Measurements from ENCODE around the gene LHX4.

LHX4 gene

DNA sequence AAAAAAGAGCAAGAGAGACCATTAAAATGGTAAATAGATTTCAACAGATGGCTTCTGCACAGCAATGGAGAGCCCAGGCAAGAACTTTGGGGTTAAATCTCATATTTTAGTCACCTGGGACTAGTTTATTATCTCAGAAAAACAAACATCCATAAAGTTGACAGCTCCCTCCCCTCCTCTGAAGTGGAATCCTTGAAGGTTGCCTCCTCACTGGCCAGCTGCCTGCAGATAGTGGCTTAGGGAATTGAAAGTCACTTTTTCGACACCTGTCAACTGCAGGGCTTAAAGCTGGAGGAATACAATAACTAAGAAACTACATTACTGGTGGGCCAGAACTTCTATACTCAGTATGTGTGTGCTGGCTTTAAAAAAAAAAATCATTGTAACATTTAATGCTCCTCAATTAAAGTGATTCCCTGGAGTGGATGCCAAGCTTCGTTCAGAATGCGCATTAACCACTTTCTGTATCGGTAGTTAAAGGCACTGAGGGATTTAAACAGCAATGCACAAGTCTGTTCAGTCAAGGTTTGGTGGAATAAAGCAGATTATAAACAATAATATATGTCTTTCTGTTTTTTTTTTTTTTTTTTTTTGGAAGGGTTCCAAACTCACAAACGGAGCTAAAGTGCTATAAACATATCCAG lies 52.5 kb downstream of the LHX4 start:
- H3K14ac ChIP-seq (ENCODE audit: low read length in 2 of 2): no peak overlapping the region
- no peak overlapping the region for H3K4ac ChIP-seq (ENCODE audit: low read depth in 1 of 2, low read length in 2 of 2)
- H2BK5ac ChIP-seq (ENCODE audit: low read depth, low read length, poor library complexity, severe bottlenecking): no peak overlapping the region
- H3K36me3 ChIP-seq (ENCODE audit: control insufficient read depth in 1 of 2, insufficient read depth in 2 of 2, low read depth in 1 of 2, low read length in 2 of 2): peaks cover 12 to 69% of the 10 kb centered on the region in 2 experiments
- no peak overlapping the region for H2BK120ac ChIP-seq (ENCODE audit: low read depth, low read length)
- H2AFZ ChIP-seq (ENCODE audit: low read depth, low read length): no peak overlapping the region
- 94% methylated on average over 3 of the region's 5 CpGs for WGBS
- H3K79me1 ChIP-seq (replicated peaks; ENCODE audit: low read length, poor library complexity, severe bottlenecking): no peaks in the 10 kb centered on the region
- no peak overlapping the region for H2AK5ac ChIP-seq (ENCODE audit: low read length, severe bottlenecking)
- no peak overlapping the region for H3K9ac ChIP-seq (ENCODE audit: low read length)
- no peak overlapping the region for H2BK12ac ChIP-seq (ENCODE audit: low read length in 2 of 2)
- H3K4me1 ChIP-seq (ENCODE audit: control insufficient read depth, insufficient read depth, low read depth, low read length): no peaks in the 10 kb centered on the region
- no peak overlapping the region for H3K18ac ChIP-seq (ENCODE audit: low read depth in 1 of 2, low read length in 2 of 2)
- no peaks in the 10 kb centered on the region for H3K27me3 ChIP-seq (ENCODE audit: control insufficient read depth in 1 of 2, insufficient read depth in 1 of 2, low read length in 2 of 2)
- H3K27ac ChIP-seq (ENCODE audit: low read length, poor library complexity, severe bottlenecking): no peak overlapping the region
- no peak overlapping the region for H2BK15ac ChIP-seq (ENCODE audit: low read depth, poor library complexity, severe bottlenecking)
- H3K23ac ChIP-seq (ENCODE audit: low read length in 2 of 2): no peak overlapping the region
- no peak overlapping the region for H4K8ac ChIP-seq (ENCODE audit: low read length)
- no peak overlapping the region for H3K4me2 ChIP-seq (ENCODE audit: low read length, poor library complexity, severe bottlenecking)
- H3K4me3 ChIP-seq (ENCODE audit: insufficient read depth in 1 of 2, low read depth in 1 of 2, low read length in 2 of 2): no peak overlapping the region
- no peaks in the 10 kb centered on the region for H3K9me3 ChIP-seq (ENCODE audit: control insufficient read depth, low read length)
- DNase-seq: no peak
- H4K91ac ChIP-seq (ENCODE audit: low read length): no peak overlapping the region

DNA sequence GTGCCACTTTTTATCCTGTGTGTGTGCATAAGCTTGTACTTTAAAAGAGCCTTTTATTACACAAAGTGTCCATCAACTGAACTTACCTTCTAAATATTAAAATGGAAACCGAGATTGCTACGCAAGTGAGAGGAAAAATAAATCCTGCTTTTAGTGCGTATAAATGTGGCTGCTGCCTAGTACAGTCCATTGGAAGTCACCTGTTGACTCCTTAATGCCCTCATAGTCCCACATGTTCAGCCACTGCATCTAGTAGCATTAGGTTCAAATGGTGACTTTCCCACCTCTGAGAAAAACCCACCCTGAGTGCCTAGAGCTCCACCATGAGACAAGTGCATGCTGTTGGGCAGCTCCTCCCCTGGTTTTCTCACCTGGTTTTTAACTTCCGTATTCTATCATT lies 53.0 kb downstream of the LHX4 start:
- Histone ChIP-seq H2BK5ac (ENCODE audit: low read depth, low read length, poor library complexity, severe bottlenecking) (no peak overlapping the region), H3K4me3 (ENCODE audit: insufficient read depth in 1 of 2, low read depth in 1 of 2, low read length in 2 of 2) (no peak overlapping the region), H3K4ac (ENCODE audit: low read depth in 1 of 2, low read length in 2 of 2) (no peak overlapping the region), H3K23ac (ENCODE audit: low read length in 2 of 2) (no peak overlapping the region), H3K27me3 (ENCODE audit: control insufficient read depth in 1 of 2, insufficient read depth in 1 of 2, low read length in 2 of 2) (no peaks in the 10 kb centered on the region), H3K4me1 (ENCODE audit: control insufficient read depth, insufficient read depth, low read depth, low read length) (no peaks in the 10 kb centered on the region), H3K36me3 (ENCODE audit: control insufficient read depth in 1 of 2, insufficient read depth in 2 of 2, low read depth in 1 of 2, low read length in 2 of 2) (peaks cover 10 to 70% of the 10 kb centered on the region in 2 experiments), H3K79me1 (replicated peaks; ENCODE audit: low read length, poor library complexity, severe bottlenecking) (no peaks in the 10 kb centered on the region), H3K27ac (ENCODE audit: low read length, poor library complexity, severe bottlenecking) (no peak overlapping the region), H3K9me3 (ENCODE audit: control insufficient read depth, low read length) (no peaks in the 10 kb centered on the region), H4K91ac (ENCODE audit: low read length) (no peak overlapping the region), H3K9ac (ENCODE audit: low read length) (no peak overlapping the region), H2BK15ac (ENCODE audit: low read depth, poor library complexity, severe bottlenecking) (no peak overlapping the region), H2BK120ac (ENCODE audit: low read depth, low read length) (no peak overlapping the region), H2AFZ (ENCODE audit: low read depth, low read length) (no peak overlapping the region), H2AK5ac (ENCODE audit: low read length, severe bottlenecking) (no peak overlapping the region), H3K4me2 (ENCODE audit: low read length, poor library complexity, severe bottlenecking) (no peak overlapping the region), H4K8ac (ENCODE audit: low read length) (no peak overlapping the region), H3K14ac (ENCODE audit: low read length in 2 of 2) (no peak overlapping the region), H2BK12ac (ENCODE audit: low read length in 2 of 2) (no peak overlapping the region), H3K18ac (ENCODE audit: low read depth in 1 of 2, low read length in 2 of 2) (no peak overlapping the region)
- 96% methylated on average over 3 of the region's 4 CpGs for WGBS
- DNase-seq: no peak

DNA sequence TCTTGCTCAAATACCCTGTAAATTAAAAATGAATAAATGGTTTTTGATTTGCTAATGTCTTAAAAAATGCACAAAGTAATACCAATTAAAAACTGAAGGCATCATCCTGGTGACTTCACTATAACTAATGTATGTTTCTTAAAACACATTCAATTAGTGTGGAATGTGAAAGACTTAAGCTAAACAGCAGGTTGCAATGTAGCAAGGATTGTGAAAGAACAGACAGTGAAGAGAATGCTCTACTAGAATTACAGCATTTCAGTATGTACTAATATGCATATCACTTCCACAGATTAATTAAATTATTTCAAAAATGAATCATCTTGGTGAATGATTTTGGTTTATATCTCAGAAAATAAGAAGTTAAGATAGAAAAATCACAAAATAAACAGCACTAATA lies 56.4 kb downstream of the LHX4 start:
- Histone ChIP-seq H3K4me2 (ENCODE audit: low read length, poor library complexity, severe bottlenecking) (no peak overlapping the region), H3K23ac (ENCODE audit: low read length in 2 of 2) (no peak overlapping the region), H3K4ac (ENCODE audit: low read depth in 1 of 2, low read length in 2 of 2) (no peak overlapping the region), H3K9me3 (ENCODE audit: control insufficient read depth, low read length) (no peaks in the 10 kb centered on the region), H4K8ac (ENCODE audit: low read length) (no peak overlapping the region), H3K4me3 (ENCODE audit: insufficient read depth in 1 of 2, low read depth in 1 of 2, low read length in 2 of 2) (no peak overlapping the region), H3K27me3 (ENCODE audit: control insufficient read depth in 1 of 2, insufficient read depth in 1 of 2, low read length in 2 of 2) (no peaks in the 10 kb centered on the region), H3K27ac (ENCODE audit: low read length, poor library complexity, severe bottlenecking) (no peak overlapping the region), H2BK15ac (ENCODE audit: low read depth, poor library complexity, severe bottlenecking) (no peak overlapping the region), H4K91ac (ENCODE audit: low read length) (no peak overlapping the region), H3K9ac (ENCODE audit: low read length) (no peak overlapping the region), H3K36me3 (ENCODE audit: control insufficient read depth in 1 of 2, insufficient read depth in 2 of 2, low read depth in 1 of 2, low read length in 2 of 2) (peaks cover 3 to 46% of the 10 kb centered on the region in 2 experiments), H2BK12ac (ENCODE audit: low read length in 2 of 2) (no peak overlapping the region), H3K4me1 (ENCODE audit: control insufficient read depth, insufficient read depth, low read depth, low read length) (no peaks in the 10 kb centered on the region), H2AK5ac (ENCODE audit: low read length, severe bottlenecking) (no peak overlapping the region), H2BK120ac (ENCODE audit: low read depth, low read length) (no peak overlapping the region), H2BK5ac (ENCODE audit: low read depth, low read length, poor library complexity, severe bottlenecking) (no peak overlapping the region), H3K14ac (ENCODE audit: low read length in 2 of 2) (no peak overlapping the region), H3K18ac (ENCODE audit: low read depth in 1 of 2, low read length in 2 of 2) (no peak overlapping the region), H2AFZ (ENCODE audit: low read depth, low read length) (no peak overlapping the region), H3K79me1 (replicated peaks; ENCODE audit: low read length, poor library complexity, severe bottlenecking) (peaks cover 9% of the 10 kb centered on the region)
- DNase-seq: no peak

GRCh38 chr1:180287988-180288705 lies 58.1 kb downstream of the LHX4 start:
- no peak overlapping the region for H3K23ac ChIP-seq (ENCODE audit: low read length in 2 of 2)
- H3K36me3 ChIP-seq (ENCODE audit: control insufficient read depth in 1 of 2, insufficient read depth in 2 of 2, low read depth in 1 of 2, low read length in 2 of 2): peaks cover 3 to 37% of the 10 kb centered on the region in 2 experiments
- no peak overlapping the region for H2BK5ac ChIP-seq (ENCODE audit: low read depth, low read length, poor library complexity, severe bottlenecking)
- no peak overlapping the region for H3K14ac ChIP-seq (ENCODE audit: low read length in 2 of 2)
- H4K91ac ChIP-seq (ENCODE audit: low read length): no peak overlapping the region
- WGBS: 95% methylated on average over 2 of the region's 3 CpGs
- H3K27me3 ChIP-seq (ENCODE audit: control insufficient read depth in 1 of 2, insufficient read depth in 1 of 2, low read length in 2 of 2): no peaks in the 10 kb centered on the region
- H2AK5ac ChIP-seq (ENCODE audit: low read length, severe bottlenecking): no peak overlapping the region
- no peak overlapping the region for H2BK15ac ChIP-seq (ENCODE audit: low read depth, poor library complexity, severe bottlenecking)
- H4K8ac ChIP-seq (ENCODE audit: low read length): no peak overlapping the region
- H3K27ac ChIP-seq (ENCODE audit: low read length, poor library complexity, severe bottlenecking): no peak overlapping the region
- no peak overlapping the region for H3K18ac ChIP-seq (ENCODE audit: low read depth in 1 of 2, low read length in 2 of 2)
- no peak overlapping the region for H2AFZ ChIP-seq (ENCODE audit: low read depth, low read length)
- H3K79me1 ChIP-seq (replicated peaks; ENCODE audit: low read length, poor library complexity, severe bottlenecking): peaks cover 9% of the 10 kb centered on the region
- no peak overlapping the region for H2BK12ac ChIP-seq (ENCODE audit: low read length in 2 of 2)
- no peaks in the 10 kb centered on the region for H3K4me1 ChIP-seq (ENCODE audit: control insufficient read depth, insufficient read depth, low read depth, low read length)
- no peak overlapping the region for H3K4me2 ChIP-seq (ENCODE audit: low read length, poor library complexity, severe bottlenecking)
- no peaks in the 10 kb centered on the region for H3K9me3 ChIP-seq (ENCODE audit: control insufficient read depth, low read length)
- DNase-seq: no peak
- no peak overlapping the region for H2BK120ac ChIP-seq (ENCODE audit: low read depth, low read length)
- H3K4me3 ChIP-seq (ENCODE audit: insufficient read depth in 1 of 2, low read depth in 1 of 2, low read length in 2 of 2): no peak overlapping the region
- no peak overlapping the region for H3K4ac ChIP-seq (ENCODE audit: low read depth in 1 of 2, low read length in 2 of 2)
- no peak overlapping the region for H3K9ac ChIP-seq (ENCODE audit: low read length)
